Psoas muscle (tissue), 8 donors: Measurements from ENCODE around the gene EARS2. TPM values are rescaled to one million over a fixed set of nuclear protein-coding genes. Genes with fewer than 3 reads are reported as not detected.
A peak's percentile ranks its signal among the peaks of the same experiment; 100 is the strongest.

Source experiments
- ATAC-seq, 4 donors: fragments of 200-7000 bp; cut with Tn5 transposase; one replicate each; pipeline ENCODE4 v1.9.1; 2020; ENCODE audit warnings: moderate library complexity in 3 of 4, mild to moderate bottlenecking in 2 of 4
- DNase-seq, 2 donors: peaks; one replicate each; pipeline ENCODE4 v3.0.0-alpha.2; 2020
- H3K27ac ChIP-seq: fragments of 200-600 bp; one replicate; pipeline ENCODE4 v1.8.0; 2022
- H3K27me3 ChIP-seq, 3 donors: fragments of 200-600 bp in 1 of 3; one replicate each; pipeline versions ENCODE4 v1.6.1 to v1.8.0; 2013 to 2022; ENCODE audit warnings: low read length in 2 of 3, mild to moderate bottlenecking in 2 of 3, moderate library complexity in 1 of 3; ENCODE audit not compliant: insufficient read depth in 3 of 3
- H3K36me3 ChIP-seq, 2 donors: fragments of 200-600 bp in 1 of 2; one replicate each; pipeline versions ENCODE4 v1.6.1 to v1.8.0; 2013 to 2022; ENCODE audit warnings: low read depth in 1 of 2, mild to moderate bottlenecking in 1 of 2, moderate library complexity in 1 of 2; ENCODE audit not compliant: insufficient read depth in 1 of 2
- H3K4me1 ChIP-seq: fragments of 200-600 bp; one replicate; pipeline ENCODE4 v1.8.0; 2022
- H3K4me3 ChIP-seq: fragments of 200-600 bp; one replicate; pipeline ENCODE4 v1.8.0; 2022; ENCODE audit warnings: mild to moderate bottlenecking
- H3K9me3 ChIP-seq: fragments of 200-600 bp; one replicate; pipeline ENCODE4 v1.8.0; 2022
- WGBS, 3 donors: extraction: QIAGEN DNeasy Blood & Tissue Kit; methylation state at CpG; one replicate each; pipeline versions ENCODE4 v1.1.6 to v1.1.7; 2013; 5-methylcytosine and 5-hydroxymethylcytosine counted together
- intact Hi-C, 2 donors: fragments of 100-400 bp; cut with DNase I; formaldehyde crosslinking; loops; one replicate each; pipeline versions ENCODE4 v1.11.0 to v1.14.2; 2022
- polyA plus RNA-seq, 3 donors: library from polyadenylated mRNA; stranded (reverse); fragments of 200-250 nt; gene quantifications; one replicate each; pipeline ENCODE4 v1.2.3, GENCODE V29; 2013
- total RNA-seq, 4 donors: library from RNA; stranded (reverse); fragmentation: NEBNext Ultra II Directional in 2 of 4; extraction: Animal tissue kit (Norgen Biotek cat#: 25700) in 2 of 4; gene quantifications; one replicate each; pipeline versions ENCODE4 v1.2.1 to v1.2.4, GENCODE V29; 2021 to 2023
- TF ChIP-seq, protein P1 (sequence below): fragments of 200-600 bp; IDR thresholded peaks from one replicate; pipeline ENCODE4 v1.8.0; 2022; ENCODE audit warnings: antibody characterized with exemption
- donor health status: healthy with polysubstance abuse.
- donor health status: DM: no; HTN: no; CAD: no; lungs with moderate emphysema.
- donor health status: Bipolar disorder and iron deficiency.
- donor health status: healthy.
- donor health status: DM: yes; HTN: yes; CAD: no.
- donor health status: DM: no; HTN: no; CAD: no.
- donor health status: DM: no; HTN: no; CAD: no.
- donor health status: DM: yes; HTN: yes; CAD: no.

EARS2 gene
- total and polyA plus RNA-seq, 7 donors, result 12.1 to 28.3 (median 19.8) TPM

DNA sequence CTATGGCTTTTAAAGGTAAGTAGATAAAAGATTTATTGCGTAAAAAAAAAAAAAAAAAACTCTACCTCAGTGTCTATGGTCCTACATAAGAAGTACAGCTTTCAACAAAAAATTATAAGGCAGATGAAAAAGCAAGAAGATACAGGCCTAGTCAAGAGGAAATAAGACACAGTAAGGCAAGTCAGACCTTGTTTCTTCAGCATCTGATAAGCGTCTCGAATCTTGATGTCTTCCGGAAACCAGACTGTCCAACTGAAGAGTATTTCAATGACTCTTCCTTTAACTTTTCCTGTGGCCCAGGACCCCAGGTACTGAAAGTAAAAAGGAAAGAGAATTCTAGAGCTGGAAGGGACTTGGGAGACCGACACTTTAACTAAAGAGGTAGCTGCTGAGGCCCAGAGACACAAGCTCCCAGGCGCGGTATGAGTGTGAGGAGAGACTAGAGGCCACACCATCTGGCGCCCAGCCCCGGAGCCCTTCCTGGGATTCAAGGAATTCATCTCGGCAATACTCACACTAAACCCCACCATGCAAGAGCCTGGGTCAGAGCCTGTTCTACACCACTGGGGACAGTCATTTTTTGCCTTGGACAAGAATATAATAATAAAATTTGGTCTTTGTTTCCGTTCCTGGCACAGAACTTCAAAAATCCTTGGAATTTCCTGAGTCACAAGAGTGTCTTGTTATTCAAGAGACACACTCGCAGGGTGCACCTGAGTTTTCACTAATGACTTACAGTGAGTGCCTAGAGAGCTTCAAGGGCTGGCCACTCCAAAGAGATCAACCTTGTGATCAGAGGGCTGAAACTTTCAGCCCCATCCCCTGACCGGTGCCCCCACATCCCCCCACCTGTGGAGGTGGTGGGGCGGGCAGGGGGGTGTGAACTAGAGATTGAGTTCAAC is 65.4 kb downstream of the EARS2 start:
- Histone ChIP-seq H3K36me3 (peaks cover 2 to 92% of the 10 kb centered on the region in 2 donors), H3K4me3 (no peak overlapping the region), H3K4me1 (no peaks in the 10 kb centered on the region), H3K9me3 (no peaks in the 10 kb centered on the region), H3K27ac (no peak overlapping the region), H3K27me3 (no peaks in the 10 kb centered on the region)
- no peak for DNase-seq
- 70 to 75% (median 71%) methylated on average over 14 of the region's 14 CpGs for WGBS, 3 donors
- peak in 1 of 4 donors; percentile 20 for ATAC-seq
- TF ChIP-seq, protein P1, sequence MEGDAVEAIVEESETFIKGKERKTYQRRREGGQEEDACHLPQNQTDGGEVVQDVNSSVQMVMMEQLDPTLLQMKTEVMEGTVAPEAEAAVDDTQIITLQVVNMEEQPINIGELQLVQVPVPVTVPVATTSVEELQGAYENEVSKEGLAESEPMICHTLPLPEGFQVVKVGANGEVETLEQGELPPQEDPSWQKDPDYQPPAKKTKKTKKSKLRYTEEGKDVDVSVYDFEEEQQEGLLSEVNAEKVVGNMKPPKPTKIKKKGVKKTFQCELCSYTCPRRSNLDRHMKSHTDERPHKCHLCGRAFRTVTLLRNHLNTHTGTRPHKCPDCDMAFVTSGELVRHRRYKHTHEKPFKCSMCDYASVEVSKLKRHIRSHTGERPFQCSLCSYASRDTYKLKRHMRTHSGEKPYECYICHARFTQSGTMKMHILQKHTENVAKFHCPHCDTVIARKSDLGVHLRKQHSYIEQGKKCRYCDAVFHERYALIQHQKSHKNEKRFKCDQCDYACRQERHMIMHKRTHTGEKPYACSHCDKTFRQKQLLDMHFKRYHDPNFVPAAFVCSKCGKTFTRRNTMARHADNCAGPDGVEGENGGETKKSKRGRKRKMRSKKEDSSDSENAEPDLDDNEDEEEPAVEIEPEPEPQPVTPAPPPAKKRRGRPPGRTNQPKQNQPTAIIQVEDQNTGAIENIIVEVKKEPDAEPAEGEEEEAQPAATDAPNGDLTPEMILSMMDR, result no peak
- intact Hi-C loops, result no loop called here

DNA sequence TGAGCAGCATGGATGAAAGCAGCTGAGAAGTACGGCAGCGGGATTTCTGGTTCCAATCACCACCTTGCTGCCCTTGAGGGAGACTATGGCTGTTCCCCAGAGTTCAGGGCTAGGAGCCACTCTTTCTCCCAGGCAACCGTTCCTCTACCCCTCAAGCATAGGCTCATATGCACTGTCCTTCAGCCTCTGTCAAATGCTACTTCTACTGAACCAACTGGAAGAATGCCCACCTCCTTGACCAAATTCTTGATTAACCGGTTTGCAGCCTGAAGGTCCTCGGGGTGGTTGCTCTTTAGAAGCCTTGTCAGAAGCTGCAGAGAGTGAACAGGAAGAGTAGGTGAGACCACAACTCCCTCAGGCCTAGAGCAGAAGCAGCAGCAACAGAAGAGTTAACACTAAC is 70.7 kb downstream of the EARS2 start:
- Histone ChIP-seq H3K4me1 (no peaks in the 10 kb centered on the region), H3K27ac (no peak overlapping the region), H3K4me3 (no peak overlapping the region), H3K36me3 (peaks cover 6 to 100% of the 10 kb centered on the region in 2 donors), H3K27me3 (no peaks in the 10 kb centered on the region), H3K9me3 (no peaks in the 10 kb centered on the region)
- intact Hi-C loops, result no loop called here
- ATAC-seq, result no peak
- WGBS, 3 donors, result 88 to 93% (median 93%) methylated on average over 5 of the region's 5 CpGs
- no peak for DNase-seq
- TF ChIP-seq, protein P1, result no peak

DNA sequence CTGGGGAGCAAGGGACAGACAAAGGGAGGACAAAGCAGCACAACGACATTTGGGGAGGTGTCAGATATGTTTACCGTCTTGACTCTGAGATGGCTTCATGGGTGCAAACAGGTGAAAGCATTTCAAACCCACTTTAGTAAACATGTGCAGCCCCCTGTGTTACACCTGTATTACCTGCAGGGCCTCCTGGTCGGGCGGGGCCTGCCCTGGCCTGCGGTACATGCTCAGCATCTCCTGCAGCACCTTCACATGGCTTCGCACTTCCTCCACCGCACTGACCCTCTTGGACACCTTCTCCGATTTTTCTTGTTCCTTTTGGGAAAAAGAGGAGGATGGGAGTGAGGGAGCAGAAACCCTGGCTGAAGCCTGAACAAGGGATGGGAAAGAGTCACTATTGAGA is 71.3 kb downstream of the EARS2 start:
- TF ChIP-seq, protein P1, result no peak
- H3K9me3 ChIP-seq, result no peaks in the 10 kb centered on the region
- DNase-seq, result no peak
- H3K27ac ChIP-seq, result no peak overlapping the region
- no peak overlapping the region for H3K4me3 ChIP-seq
- WGBS, 3 donors, result 92 to 98% (median 96%) methylated on average over 8 of the region's 8 CpGs
- no peaks in the 10 kb centered on the region for H3K4me1 ChIP-seq
- H3K36me3 ChIP-seq, result peaks cover 6 to 100% of the 10 kb centered on the region in 2 donors
- no peaks in the 10 kb centered on the region for H3K27me3 ChIP-seq
- intact Hi-C loops, result no loop called here
- ATAC-seq, result no peak

DNA sequence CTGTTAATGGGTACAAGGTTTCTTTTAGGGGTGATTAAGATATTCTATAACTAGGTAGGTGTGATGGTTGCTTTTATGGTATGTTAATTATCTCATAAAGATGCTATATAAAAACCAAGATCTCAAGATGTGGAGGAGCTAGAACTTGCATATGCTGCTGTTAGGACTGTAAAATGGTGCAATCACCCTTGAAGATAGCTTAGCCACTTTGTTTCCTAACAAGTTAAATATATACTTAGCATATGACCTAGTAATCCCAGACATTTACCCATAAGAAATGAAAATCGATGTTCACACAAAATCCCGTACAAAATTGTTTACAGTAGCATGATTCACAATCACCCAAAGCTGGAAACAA is 71.9 kb downstream of the EARS2 start:
- H3K4me3 ChIP-seq, result no peak overlapping the region
- 90 to 96% (median 95%) methylated on average over 2 of the region's 2 CpGs for WGBS, 3 donors
- H3K9me3 ChIP-seq, result no peaks in the 10 kb centered on the region
- TF ChIP-seq, protein P1, result no peak
- H3K4me1 ChIP-seq, result no peaks in the 10 kb centered on the region
- no peaks in the 10 kb centered on the region for H3K27me3 ChIP-seq
- intact Hi-C loops, result no loop called here
- ATAC-seq (no peak), DNase-seq (no peak)
- H3K27ac ChIP-seq, result no peak overlapping the region
- H3K36me3 ChIP-seq, result peaks cover 6 to 100% of the 10 kb centered on the region in 2 donors
